ENCODE data around the gene MTF2. TPM values are rescaled to one million over a fixed set of nuclear protein-coding genes. Genes with fewer than 3 reads are reported as not detected.

The MTF2 gene
- total RNA-seq, 1 donor from 2014 or later: 12.6 TPM

- DNase-seq (ENCODE audit: low read depth): no peak
Observed at GRCh38 chr1:93082313-93082712, 3.2 kb downstream of the MTF2 start.

DNA sequence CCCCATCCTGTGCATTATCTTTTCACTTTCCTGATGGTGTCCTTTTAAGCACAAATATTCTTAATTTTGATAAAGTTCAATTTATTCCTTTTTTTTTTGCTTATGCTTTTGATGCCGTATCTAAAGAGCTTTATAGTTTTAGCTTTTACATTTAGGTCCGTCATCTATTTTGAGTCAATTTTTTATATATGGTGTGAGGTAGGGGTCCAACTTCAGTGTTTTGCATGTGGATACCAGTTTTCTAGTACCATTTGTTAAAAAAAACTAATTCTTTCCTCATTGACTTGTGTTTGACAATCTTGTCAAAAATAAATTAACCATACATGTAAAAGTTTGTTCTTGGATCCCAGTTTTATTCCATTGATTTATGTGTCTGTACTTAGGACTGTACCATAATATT, 4.9 kb downstream of the MTF2 start:
- DNase-seq (ENCODE audit: low read depth): no peak

- DNase-seq (ENCODE audit: low read depth): no peak
Observed at GRCh38 chr1:93087532-93087931, 8.4 kb downstream of the MTF2 start.

GRCh38 chr1:93093332-93094006, 14.4 kb downstream of the MTF2 start:
- no peak for DNase-seq (ENCODE audit: low read depth)

GRCh38 chr1:93095804-93096585, 16.9 kb downstream of the MTF2 start:
- no peak for DNase-seq (ENCODE audit: low read depth)

DNA sequence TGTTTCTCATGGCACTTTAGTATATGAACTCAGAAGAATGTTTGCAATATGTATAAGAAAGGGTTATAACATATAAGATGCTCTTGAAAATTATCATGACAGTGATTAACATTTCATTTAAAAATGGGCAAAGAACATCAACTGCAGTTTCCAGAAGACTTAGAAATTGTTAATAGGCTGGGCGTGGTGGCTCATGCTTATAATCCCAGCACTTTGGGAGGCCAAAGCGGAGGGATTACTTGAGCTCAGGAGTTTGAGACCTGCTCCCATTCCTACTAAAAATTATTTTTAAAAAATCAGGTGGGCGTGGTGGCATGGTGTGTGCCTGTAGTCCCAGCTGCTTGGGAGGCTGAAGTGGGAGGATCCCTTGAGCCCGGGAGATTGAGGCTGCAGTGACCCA, 23.1 kb downstream of the MTF2 start:
- DNase-seq (ENCODE audit: low read depth): no peak

- no peak for DNase-seq (ENCODE audit: low read depth)
Observed at GRCh38 chr1:93106226-93106625, 27.1 kb downstream of the MTF2 start.

DNA sequence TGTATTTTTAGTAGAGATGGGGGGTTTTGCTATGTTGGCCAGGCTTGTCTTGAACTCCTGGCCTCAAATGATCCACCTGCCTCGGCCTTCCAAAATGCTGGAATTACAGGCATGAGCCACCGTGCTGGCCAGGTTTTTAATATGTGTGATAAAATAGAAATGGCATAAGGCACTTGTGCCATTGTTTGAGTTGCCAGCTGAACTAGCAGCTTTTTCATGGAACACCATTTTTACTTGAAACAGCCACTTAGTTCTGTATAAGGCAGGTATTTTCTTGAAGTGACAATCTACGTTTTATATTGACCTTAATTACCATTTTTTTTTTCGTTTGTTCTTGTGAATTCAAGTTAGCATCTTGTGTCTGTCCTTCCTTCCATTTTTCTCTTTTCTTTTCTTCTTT, 28.3 kb downstream of the MTF2 start:
- no peak for DNase-seq (ENCODE audit: low read depth)

DNA sequence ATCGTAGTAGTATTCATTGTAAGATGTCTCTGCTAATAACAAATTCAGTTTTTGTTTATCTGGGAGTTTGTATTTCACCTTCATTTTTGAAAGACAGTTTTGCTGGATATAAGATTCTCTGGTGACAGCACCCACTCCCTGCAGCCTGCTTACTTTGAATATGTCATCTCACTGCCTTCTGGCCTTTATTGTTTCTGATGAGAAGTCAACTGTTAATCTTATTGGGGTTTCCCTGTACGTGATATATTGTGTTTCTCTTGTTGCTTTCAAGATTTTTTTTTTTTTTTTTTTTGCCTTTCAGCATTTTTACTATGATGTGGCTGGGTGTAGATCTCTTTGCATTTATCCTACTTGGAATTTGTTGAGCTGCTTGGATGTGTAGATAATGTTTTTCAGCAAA, 29.3 kb downstream of the MTF2 start:
- DNase-seq (ENCODE audit: low read depth): no peak

DNA sequence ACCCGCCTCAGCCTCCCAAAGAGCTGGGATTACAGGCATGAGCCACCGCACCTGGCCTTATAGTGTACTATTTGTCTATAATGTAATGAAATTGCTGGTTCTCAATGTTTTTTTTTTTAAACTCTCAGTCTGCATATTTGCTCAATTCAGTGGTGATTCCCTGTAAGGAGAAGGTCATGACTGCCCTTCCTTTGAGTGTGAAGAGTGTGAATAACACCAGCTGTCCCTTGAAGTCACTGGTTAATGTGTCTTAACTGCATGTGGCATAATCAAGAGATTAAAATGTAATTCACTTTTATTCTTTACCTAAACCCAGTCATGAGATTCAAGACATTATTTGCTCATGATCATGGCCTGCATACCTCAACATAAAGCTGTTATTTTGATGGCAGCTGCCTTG, 30.5 kb downstream of the MTF2 start:
- no peak for DNase-seq (ENCODE audit: low read depth)

DNA sequence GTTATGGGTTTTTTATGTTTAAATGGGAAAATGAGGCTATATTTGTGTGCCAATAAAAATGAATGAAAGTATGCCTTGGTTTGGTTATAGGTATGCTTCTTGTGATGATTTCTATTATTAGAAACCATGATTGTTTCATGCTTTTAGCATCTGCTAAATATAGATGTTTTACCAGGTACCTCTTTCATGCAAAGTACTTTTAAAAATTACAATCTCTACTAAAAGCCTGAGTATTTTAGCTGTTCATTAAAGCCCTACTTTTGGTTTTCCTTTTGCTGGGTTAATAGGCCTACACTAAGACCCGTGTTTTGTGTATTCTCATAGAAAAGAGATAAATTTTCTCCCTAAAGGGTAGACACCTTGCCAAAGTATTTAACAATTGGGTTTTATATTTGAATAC, 32.0 kb downstream of the MTF2 start:
- no peak for DNase-seq (ENCODE audit: low read depth)

- peak; percentile 8 for DNase-seq (ENCODE audit: low read depth)
Observed at GRCh38 chr1:93111561-93111960, 32.5 kb downstream of the MTF2 start.

DNA sequence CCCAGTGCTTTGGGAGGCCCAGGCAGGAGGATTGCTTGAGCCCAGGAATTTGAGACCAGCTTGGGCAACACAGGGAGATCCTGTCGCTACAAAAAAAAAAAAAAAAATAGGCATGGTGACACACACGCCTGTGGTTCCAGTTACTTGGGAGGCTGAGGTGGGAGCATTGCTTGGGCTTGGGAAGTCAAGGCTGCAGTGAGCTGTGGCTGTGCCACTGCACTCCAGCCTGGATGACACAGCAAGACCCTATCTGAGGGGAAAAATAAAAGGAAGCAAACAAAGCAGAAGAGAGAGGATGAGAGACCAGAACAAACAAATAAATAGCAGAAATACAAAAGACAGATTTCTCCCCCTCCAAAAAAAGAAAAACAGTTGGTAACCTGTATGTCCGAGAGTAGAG, 34.0 kb downstream of the MTF2 start:
- no peak for DNase-seq (ENCODE audit: low read depth)

GRCh38 chr1:93114391-93114790, 35.3 kb downstream of the MTF2 start:
- no peak for DNase-seq (ENCODE audit: low read depth)

GRCh38 chr1:93120614-93121013, 41.5 kb downstream of the MTF2 start:
- DNase-seq (ENCODE audit: low read depth): peak; percentile 13

GRCh38 chr1:93123201-93123783, 44.2 kb downstream of the MTF2 start:
- no peak for DNase-seq (ENCODE audit: low read depth)

- DNase-seq (ENCODE audit: low read depth): no peak
Observed at GRCh38 chr1:93124556-93125355, 45.7 kb downstream of the MTF2 start.

GRCh38 chr1:93129507-93130099, 50.5 kb downstream of the MTF2 start:
- no peak for DNase-seq (ENCODE audit: low read depth)

DNA sequence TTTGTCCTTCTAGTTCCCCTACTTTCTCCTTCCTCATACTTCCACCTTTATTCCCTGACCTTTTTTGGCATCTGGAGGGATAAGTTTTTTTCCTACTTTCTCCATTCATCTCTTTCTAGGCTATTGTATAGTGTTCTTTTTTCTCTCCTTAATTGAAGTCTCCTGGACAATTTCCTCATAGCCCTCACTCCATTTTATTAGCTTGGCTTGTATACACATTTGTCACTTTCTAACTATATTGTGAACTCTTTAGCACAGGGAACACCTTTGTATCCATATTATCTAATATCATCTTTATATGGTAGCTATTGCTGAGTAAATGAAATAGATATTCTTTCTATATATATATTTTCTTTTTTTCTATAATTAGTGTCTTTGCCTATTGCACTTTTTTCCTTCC, 53.6 kb downstream of the MTF2 start:
- no peak for DNase-seq (ENCODE audit: low read depth)

- no peak for DNase-seq (ENCODE audit: low read depth)
Observed at GRCh38 chr1:93136445-93136844, 57.4 kb downstream of the MTF2 start.

GRCh38 chr1:93137604-93138292, 58.7 kb downstream of the MTF2 start:
- DNase-seq (ENCODE audit: low read depth): no peak
